AG09309 (cell line): ENCODE results near the gene FAAP20.
"Not testable (repeated sequence)": the region's sequence is repeated elsewhere in the genome, so short reads cannot be mapped to it uniquely, and the experiment has no call there.

Experiments used
- DNase-seq: peaks from one replicate; pipeline ENCODE4 v3.0.0-alpha.2; 2010; ENCODE audit warnings: low read depth
- H3K4me3 ChIP-seq: 2 replicates; pipeline ENCODE4 v1.5.1; 2011; ENCODE audit warnings: mild to moderate bottlenecking, low read depth, low read length, moderate library complexity; ENCODE audit not compliant: control insufficient read depth
- TF ChIP-seq, protein P1 (sequence below): IDR thresholded peaks from 2 replicates; pipeline ENCODE4 v1.5.1; 2011; ENCODE audit warnings: mild to moderate bottlenecking, low read depth, low read length, inconsistent platforms; ENCODE audit not compliant: insufficient read depth, control insufficient read depth; ENCODE audit errors: missing control alignments

FAAP20 gene

DNA sequence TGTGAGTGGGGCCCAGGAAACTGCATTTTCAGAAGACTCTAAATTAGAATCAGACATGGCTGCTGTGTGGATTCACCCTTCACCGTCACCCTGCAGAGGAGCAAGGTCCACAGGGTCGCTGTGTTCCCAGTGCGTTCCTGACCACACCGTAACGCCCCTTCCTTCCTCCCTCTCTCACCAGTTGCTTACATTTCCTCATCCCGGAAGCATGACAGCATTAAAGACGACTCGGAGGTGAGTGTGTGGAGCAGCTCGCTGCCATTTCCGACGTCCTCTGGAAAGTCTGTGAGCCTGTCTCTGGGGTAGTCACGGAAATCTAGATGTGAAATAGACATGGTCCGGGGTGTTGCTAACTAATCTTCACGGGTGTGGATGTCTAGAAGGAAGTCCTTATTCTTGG lies 45.9 kb downstream of the FAAP20 start:
- TF ChIP-seq, protein P1, sequence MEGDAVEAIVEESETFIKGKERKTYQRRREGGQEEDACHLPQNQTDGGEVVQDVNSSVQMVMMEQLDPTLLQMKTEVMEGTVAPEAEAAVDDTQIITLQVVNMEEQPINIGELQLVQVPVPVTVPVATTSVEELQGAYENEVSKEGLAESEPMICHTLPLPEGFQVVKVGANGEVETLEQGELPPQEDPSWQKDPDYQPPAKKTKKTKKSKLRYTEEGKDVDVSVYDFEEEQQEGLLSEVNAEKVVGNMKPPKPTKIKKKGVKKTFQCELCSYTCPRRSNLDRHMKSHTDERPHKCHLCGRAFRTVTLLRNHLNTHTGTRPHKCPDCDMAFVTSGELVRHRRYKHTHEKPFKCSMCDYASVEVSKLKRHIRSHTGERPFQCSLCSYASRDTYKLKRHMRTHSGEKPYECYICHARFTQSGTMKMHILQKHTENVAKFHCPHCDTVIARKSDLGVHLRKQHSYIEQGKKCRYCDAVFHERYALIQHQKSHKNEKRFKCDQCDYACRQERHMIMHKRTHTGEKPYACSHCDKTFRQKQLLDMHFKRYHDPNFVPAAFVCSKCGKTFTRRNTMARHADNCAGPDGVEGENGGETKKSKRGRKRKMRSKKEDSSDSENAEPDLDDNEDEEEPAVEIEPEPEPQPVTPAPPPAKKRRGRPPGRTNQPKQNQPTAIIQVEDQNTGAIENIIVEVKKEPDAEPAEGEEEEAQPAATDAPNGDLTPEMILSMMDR, result no peak
- no peak overlapping the region for H3K4me3 ChIP-seq
- no peak for DNase-seq

DNA sequence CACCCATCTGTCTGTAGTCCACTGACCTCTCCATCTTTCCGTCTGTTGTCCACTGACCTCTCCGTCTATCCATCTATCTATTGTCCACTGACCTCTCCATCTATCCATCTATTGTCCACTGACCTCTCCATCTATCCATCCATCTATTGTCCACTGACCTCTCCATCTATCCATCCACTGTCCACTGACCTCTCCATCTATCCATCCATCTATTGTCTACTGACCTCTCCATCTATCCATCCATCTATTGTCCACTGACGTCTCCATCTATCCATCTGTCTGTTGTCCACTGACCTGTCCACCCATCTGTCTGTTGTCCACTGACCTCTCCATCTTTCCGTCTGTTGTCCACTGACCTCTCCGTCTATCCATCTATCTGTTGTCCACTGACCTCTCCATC lies 46.7 kb downstream of the FAAP20 start:
- H3K4me3 ChIP-seq, DNase-seq: not testable (repeated sequence)

DNA sequence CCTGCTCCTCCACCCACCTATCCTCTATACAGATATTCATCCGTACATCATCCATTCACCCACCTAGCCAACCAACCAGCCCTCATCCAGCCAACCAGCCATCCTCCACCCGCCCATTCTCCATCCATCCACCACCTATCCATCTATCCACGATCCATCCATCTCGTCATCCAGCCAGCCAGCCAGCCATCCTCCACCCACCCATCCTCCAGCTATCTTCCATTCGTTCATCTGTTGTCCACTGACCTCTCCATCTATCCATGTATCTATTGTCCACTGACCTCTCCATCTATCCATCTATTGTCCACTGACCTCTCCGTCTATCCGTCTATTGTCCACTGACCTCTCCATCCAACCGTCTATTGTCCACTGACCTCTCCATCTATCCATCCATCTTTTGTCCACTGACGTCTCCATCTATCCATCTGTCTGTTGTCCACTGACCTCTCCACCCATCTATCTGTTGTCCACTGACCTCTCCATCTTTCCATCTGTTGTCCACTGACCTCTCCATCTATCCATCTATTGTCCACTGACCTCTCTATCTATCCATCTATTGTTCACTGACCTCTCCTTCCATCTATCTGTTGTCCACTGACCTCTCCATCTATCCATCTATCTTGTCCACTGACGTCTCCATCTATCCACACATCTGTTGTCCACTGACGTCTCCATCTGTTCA lies 47.6 kb downstream of the FAAP20 start:
- TF ChIP-seq, protein P1, result no peak
- no peak for DNase-seq
- H3K4me3 ChIP-seq, result no peak overlapping the region

DNA sequence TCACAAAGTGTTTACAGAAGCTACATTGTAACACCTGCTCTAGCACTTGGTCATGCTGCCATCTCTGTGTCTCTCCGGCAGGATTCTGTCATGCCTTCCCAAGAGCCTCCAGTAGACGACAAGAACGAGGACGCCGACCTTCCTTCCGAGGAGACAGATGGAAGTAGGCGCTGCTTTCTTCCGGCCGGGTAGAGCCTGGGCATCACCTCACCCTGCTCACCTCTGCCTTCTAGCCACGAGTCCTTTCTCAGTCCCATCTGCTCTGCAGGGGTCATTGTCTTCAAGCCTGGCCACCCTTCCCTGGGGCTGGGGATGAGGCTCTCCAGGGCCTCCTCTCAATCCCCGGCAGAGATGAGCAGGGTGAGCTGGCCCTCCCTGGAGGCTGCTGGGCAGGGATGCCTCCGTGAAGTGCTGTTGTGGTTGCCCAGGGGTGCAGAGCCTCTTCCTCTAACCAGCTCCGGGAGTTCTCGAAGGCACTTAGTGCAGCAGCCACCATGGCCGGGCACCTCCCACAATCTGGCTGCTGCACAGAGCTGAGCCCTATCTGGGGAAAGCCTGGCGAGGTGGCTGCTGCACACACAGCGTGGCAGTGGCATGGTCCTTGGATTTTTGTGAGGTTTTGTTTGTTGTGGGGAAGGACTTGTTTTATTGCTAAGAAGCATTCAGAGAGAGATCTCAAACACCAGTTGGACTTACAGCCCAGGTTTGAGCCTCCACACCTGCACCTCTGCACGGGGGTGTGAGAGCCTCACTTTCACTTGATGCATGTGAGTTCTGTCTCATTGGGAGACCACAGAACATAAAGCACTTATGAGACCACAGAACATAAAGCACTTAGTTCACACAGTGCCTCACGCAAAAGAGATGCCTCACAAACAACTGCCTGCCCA lies 48.4 kb downstream of the FAAP20 start:
- H3K4me3 ChIP-seq, result no peak overlapping the region
- DNase-seq, result no peak
- TF ChIP-seq, protein P1, result no peak

DNA sequence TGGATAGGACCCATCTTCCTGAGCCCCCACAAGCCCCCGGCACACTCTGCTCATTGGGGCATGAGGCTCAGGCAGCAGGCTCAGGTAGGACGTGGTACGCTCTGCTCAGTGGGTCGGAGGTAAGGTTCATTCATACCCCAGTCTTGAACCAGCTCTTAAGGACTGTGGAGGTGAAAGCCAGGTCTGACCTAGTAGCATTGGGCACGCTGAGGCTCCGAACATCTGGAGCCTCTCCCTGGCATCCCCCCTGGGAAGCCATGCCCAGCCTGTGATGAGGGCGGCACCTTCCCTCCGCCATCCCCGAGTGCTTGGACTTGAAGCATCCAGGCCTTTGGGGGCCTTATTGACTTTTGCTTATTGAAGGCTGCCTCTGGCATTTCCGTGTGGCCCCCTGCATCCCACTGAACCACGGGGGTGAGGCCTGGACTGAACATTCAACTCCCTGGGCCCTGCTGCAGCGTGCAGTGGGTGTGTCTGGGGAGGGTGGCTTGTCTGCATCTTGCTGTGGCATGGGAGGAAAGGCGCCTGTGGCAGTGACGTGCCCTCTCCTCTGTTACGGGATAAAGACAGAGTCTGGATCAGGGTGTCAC lies 50.0 kb downstream of the FAAP20 start:
- TF ChIP-seq, protein P1, result no peak
- DNase-seq, result no peak
- H3K4me3 ChIP-seq, result no peak overlapping the region

DNA sequence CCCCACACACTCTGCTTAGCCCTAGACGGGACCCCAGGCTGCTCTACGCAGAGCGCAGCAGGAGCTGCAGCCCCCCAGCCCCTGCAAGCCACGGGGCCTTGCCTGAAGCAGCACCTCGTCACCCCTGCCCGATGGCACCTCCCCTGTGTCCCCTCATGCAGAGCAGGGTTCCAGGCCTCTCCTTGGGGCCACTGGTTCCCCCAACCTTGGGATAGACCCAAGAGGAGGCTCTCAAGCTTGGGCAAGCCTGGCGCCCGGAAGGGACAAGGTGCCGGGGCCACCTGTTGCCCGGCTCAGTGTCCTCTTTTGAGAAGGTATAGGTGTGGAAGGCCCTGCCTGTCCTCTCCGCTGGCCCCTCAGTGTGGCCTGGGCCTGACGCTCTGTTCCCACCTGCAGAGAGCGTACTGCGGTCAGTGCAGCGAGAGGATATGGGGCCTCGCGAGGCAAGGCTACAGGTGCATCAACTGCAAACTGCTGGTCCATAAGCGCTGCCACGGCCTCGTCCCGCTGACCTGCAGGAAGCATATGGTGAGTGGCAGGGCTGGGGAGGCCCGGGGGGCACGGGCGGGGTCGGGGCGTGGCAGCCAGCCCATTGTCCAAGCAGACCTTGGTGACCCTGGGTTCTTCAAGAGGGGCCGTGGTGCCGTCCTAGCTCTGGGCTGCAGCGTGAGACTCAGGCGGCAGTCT lies 50.6 kb downstream of the FAAP20 start:
- DNase-seq, result no peak
- H3K4me3 ChIP-seq, result no peak overlapping the region
- TF ChIP-seq, protein P1, result no peak
